Omental fat pad (tissue), 4 donors: ENCODE results near the gene CHST9. TPM values are rescaled to one million over a fixed set of nuclear protein-coding genes. Genes with fewer than 3 reads are reported as not detected.
"Not testable (repeated sequence)": the region's sequence is repeated elsewhere in the genome, so short reads cannot be mapped to it uniquely, and the experiment has no call there.

ENCODE experiments used
- ATAC-seq: fragments of 150-250 bp; one replicate; pipeline ENCODE4 v1.9.1; 2016; ENCODE audit warnings: mild to moderate bottlenecking, moderate library complexity; ENCODE audit not compliant: low FRiP score
- DNase-seq: peaks from one replicate; pipeline ENCODE4 v3.0.0-alpha.2; 2019; ENCODE audit warnings: low spot score
- total RNA-seq, 4 donors: library from RNA; depleted of rRNA; stranded (reverse); fragments of >200 nt; gene quantifications; one replicate each; pipeline ENCODE4 v1.1.0, GENCODE V29; 2016
- TF ChIP-seq, protein P1 (sequence below), 3 donors: fragments of 450-650 bp; IDR thresholded peaks; one replicate each; pipeline ENCODE4 v1.5.1; 2016 to 2017; ENCODE audit warnings: antibody characterized with exemption in 3 of 3, mild to moderate bottlenecking in 3 of 3, moderate library complexity in 2 of 3

The CHST9 gene
- total RNA-seq, 4 donors from 2014 or later = under 0.01 TPM; not detected in 3

- TF ChIP-seq, protein P1, sequence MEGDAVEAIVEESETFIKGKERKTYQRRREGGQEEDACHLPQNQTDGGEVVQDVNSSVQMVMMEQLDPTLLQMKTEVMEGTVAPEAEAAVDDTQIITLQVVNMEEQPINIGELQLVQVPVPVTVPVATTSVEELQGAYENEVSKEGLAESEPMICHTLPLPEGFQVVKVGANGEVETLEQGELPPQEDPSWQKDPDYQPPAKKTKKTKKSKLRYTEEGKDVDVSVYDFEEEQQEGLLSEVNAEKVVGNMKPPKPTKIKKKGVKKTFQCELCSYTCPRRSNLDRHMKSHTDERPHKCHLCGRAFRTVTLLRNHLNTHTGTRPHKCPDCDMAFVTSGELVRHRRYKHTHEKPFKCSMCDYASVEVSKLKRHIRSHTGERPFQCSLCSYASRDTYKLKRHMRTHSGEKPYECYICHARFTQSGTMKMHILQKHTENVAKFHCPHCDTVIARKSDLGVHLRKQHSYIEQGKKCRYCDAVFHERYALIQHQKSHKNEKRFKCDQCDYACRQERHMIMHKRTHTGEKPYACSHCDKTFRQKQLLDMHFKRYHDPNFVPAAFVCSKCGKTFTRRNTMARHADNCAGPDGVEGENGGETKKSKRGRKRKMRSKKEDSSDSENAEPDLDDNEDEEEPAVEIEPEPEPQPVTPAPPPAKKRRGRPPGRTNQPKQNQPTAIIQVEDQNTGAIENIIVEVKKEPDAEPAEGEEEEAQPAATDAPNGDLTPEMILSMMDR (IDR thresholded peaks at IDR 0.05) = no peak
- ATAC-seq (no peak), DNase-seq (no peak)
Observed at GRCh38 chr18:26943906-26944305, 241.2 kb downstream of the CHST9 start.

- DNase-seq (no peak), ATAC-seq (no peak)
- TF ChIP-seq, protein P1 (IDR thresholded peaks at IDR 0.05) = no peak
Observed at GRCh38 chr18:26941584-26941983, 243.5 kb downstream of the CHST9 start.

DNA sequence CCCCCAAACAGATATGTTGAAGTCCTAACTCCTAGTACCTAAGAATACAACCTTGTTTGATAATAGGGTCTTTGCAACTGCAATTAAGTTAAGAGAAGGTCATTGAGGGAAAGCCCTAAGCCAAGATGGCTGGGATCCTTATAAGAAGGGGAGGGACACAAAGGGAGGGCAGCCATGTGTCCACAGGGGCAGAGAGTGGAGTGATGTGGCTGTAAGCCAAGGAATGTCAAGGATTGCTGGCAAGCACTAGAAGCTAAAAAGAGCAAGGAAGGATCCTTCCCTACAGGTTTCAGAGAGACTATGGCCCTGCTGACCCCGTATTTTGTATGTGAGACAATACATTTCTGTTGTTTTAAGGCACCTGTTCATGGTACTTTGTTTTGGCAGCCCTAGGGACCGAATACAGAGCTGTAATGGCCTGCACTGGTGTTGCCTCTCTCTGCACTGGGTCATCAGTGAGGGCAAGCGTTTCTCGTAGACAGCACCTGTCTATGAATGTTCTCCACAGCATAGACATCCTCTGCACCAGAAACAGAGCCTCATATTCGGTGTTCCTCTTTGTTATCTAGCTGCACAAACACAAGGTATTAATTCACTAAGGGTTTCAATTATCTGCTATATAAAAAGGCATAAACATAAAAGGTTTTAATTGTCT is 244.2 kb downstream of the CHST9 start:
- TF ChIP-seq, protein P1 (IDR thresholded peaks at IDR 0.05) = no peak
- DNase-seq (no peak), ATAC-seq (no peak)

DNA sequence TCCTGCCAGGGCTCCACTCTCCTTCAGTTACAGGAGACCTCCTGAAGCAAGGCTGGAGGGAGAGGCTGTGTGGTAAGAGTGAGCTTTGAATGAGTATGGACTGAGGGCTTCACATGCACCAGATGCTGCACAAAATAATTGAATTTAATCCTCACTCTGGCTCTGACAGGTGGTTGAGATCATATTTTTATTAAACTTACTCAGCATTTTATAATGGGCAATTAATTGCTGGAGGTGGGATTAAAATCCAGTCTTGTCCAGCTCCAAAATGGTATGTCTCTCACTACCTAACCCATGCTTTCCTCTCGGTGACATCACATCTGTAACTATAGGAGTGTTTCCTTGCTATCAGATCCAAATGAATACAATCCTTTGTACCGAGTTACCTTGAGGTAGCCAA is 253.4 kb downstream of the CHST9 start:
- no peak for ATAC-seq
- TF ChIP-seq, protein P1 (IDR thresholded peaks at IDR 0.05) = no peak

GRCh38 chr18:26930630-26931029 is 254.5 kb downstream of the CHST9 start:
- ATAC-seq = no peak

More for the DNA sequence above, 253.4 kb downstream of the CHST9 start:
- no peak for DNase-seq

GRCh38 chr18:26928670-26929313 is 256.3 kb downstream of the CHST9 start:
- no peak for ATAC-seq
- no peak for DNase-seq
- TF ChIP-seq, protein P1 (IDR thresholded peaks at IDR 0.05) = no peak

More at GRCh38 chr18:26930630-26931029, 254.5 kb downstream of the CHST9 start:
- TF ChIP-seq, protein P1 (IDR thresholded peaks at IDR 0.05) = no peak
- DNase-seq = no peak

DNA sequence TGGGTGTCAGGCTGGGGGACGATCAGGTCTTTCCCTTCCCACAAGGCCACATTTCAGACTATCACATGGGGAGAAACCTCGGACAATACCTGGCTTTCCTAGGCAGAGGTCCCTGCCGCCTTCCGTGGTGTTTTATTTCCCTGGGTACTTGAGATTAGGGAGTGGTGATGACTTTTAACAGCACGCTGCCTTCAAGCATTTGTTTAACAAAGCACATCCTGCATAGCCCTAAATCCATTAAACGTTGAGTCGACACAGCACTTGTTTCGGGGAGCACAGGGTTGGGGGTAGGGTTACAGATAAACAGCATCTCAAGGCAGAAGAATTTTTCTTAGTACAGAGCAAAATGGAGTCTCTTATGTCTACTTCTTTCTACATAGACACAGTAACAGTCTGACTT is 257.3 kb downstream of the CHST9 start:
- not testable (repeated sequence) for ATAC-seq

More for the DNA sequence above, 257.3 kb downstream of the CHST9 start:
- not testable (repeated sequence) for DNase-seq
